Measurements from ENCODE around the gene MORN2. TPM values are rescaled to one million over a fixed set of nuclear protein-coding genes. Genes with fewer than 3 reads are reported as not detected.

Gene MORN2
- total RNA-seq, 1 experiment from 2014 or later: 24.4 TPM

DNA sequence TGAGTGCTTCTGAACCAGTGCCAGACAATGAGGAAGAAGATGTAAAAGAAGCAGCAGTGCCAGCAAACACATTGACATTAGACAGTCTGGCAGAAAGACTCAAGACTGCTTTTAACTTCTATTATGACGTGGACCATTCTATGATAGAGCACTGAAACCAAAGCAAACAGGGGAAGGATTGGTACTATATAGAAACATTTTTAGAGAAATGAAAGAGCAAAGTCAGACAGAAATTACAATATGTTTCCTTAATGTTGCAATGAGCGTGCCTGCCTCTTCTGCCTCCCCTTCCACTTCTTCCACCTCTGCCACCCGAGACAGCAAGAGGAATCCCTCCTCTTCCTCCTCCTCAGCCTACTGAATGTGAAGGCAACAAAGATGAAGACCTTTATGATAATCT is 39.8 kb upstream of the MORN2 start:
- ChIA-PET POLR2A (ENCODE audit: unreplicated experiment) (no interaction called here), CTCF (no interaction called here)
- DNase-seq: no peak
- H3K4me1 ChIP-seq (ENCODE audit: insufficient read depth, low read length): no peaks in the 10 kb centered on the region
- no peak for ATAC-seq
- no TSS peak for BruUV-seq (replicated peaks)
- H3K4me3 ChIP-seq (ENCODE audit: low read length): no peak overlapping the region
- H3K9me3 ChIP-seq (ENCODE audit: low read length): no peaks in the 10 kb centered on the region
- no peak overlapping the region for H3K9ac ChIP-seq (ENCODE audit: low read length)
- H2AFZ ChIP-seq (ENCODE audit: low read length): no peak overlapping the region
- H3K36me3 ChIP-seq (ENCODE audit: low read depth, low read length): 0 out of 2 replicates have a peak, but pooled peaks cover 6% of the 10 kb centered on the region
- no peaks in the 10 kb centered on the region for H4K20me1 ChIP-seq (ENCODE audit: low read length)
- intact Hi-C loops (cut with micrococcal nuclease): loop anchor here (5.0 kb wide), 1 partner anchor 94 kb away; no protein-coding TSS in a partner anchor
- H3K27me3 ChIP-seq (ENCODE audit: low read length): no peaks in the 10 kb centered on the region
- no peaks in the 10 kb centered on the region for H3K79me2 ChIP-seq (ENCODE audit: low read length)
- H3K4me2 ChIP-seq (ENCODE audit: low read length): no peak overlapping the region
- no peak overlapping the region for H3K27ac ChIP-seq (ENCODE audit: low read length)
- no peaks in the 10 kb centered on the region for H3K9me2 ChIP-seq (replicated peaks; ENCODE audit: low read length)
- TF ChIP-seq EZH2 (IDR thresholded peaks at IDR 0.05; ENCODE audit: low read length, unreplicated experiment) (no peak), EZH2phosphoT487 (IDR thresholded peaks at IDR 0.05; ENCODE audit: borderline replicate concordance, low read length) (no peak)
- TF ChIP-seq, protein P1, sequence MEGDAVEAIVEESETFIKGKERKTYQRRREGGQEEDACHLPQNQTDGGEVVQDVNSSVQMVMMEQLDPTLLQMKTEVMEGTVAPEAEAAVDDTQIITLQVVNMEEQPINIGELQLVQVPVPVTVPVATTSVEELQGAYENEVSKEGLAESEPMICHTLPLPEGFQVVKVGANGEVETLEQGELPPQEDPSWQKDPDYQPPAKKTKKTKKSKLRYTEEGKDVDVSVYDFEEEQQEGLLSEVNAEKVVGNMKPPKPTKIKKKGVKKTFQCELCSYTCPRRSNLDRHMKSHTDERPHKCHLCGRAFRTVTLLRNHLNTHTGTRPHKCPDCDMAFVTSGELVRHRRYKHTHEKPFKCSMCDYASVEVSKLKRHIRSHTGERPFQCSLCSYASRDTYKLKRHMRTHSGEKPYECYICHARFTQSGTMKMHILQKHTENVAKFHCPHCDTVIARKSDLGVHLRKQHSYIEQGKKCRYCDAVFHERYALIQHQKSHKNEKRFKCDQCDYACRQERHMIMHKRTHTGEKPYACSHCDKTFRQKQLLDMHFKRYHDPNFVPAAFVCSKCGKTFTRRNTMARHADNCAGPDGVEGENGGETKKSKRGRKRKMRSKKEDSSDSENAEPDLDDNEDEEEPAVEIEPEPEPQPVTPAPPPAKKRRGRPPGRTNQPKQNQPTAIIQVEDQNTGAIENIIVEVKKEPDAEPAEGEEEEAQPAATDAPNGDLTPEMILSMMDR (conservative IDR thresholded peaks at IDR 0.05; ENCODE audit: low read depth, low read length): no peak
- no peaks in the 10 kb centered on the region for H3F3A ChIP-seq (ENCODE audit: low read length, unreplicated experiment)

DNA sequence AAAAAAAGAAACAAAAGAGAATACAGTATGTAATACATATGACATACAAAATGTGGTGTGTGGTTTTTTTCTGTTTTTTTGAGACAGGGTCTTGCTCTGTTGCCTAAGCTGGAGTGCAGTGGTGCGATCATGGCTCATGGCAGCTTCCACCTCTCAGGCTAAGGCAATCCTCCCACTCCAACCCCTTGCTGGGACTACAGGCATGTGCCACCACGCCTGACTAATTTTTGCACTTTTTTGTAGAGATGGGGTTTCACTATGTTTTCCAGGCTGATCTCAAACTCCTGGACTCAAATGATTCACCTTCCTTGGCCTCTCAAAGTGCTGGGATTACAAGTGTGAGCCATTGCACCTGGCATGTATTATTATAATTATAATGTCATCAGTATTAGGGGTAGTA is 39.0 kb upstream of the MORN2 start:
- CTCF ChIA-PET: no interaction called here
- Histone ChIP-seq H3K27me3 (ENCODE audit: low read length) (no peaks in the 10 kb centered on the region), H3K36me3 (ENCODE audit: low read depth, low read length) (peaks cover 7% of the 10 kb centered on the region; the same call in 1 of the 2 replicates), H2AFZ (ENCODE audit: low read length) (no peak overlapping the region), H3K4me1 (ENCODE audit: insufficient read depth, low read length) (no peaks in the 10 kb centered on the region), H3K4me3 (ENCODE audit: low read length) (no peak overlapping the region), H3K9me2 (replicated peaks; ENCODE audit: low read length) (no peaks in the 10 kb centered on the region), H3K4me2 (ENCODE audit: low read length) (no peak overlapping the region), H4K20me1 (ENCODE audit: low read length) (no peaks in the 10 kb centered on the region), H3F3A (ENCODE audit: low read length, unreplicated experiment) (no peaks in the 10 kb centered on the region), H3K27ac (ENCODE audit: low read length) (no peak overlapping the region), H3K79me2 (ENCODE audit: low read length) (no peaks in the 10 kb centered on the region), H3K9ac (ENCODE audit: low read length) (no peak overlapping the region), H3K9me3 (ENCODE audit: low read length) (no peaks in the 10 kb centered on the region)
- no peak for TF ChIP-seq EZH2 (IDR thresholded peaks at IDR 0.05; ENCODE audit: low read length, unreplicated experiment)
- POLR2A ChIA-PET (ENCODE audit: unreplicated experiment): no interaction called here
- no peak for ATAC-seq
- BruUV-seq (replicated peaks): no TSS peak
- no peak for DNase-seq
- intact Hi-C loops (cut with micrococcal nuclease): loop anchor here (5.0 kb wide), 1 partner anchor 94 kb away; no protein-coding TSS in a partner anchor

- no peaks in the 10 kb centered on the region for H4K20me1 ChIP-seq (ENCODE audit: low read length)
- H3K4me3 ChIP-seq (ENCODE audit: low read length): no peak overlapping the region
- no peaks in the 10 kb centered on the region for H3F3A ChIP-seq (ENCODE audit: low read length, unreplicated experiment)
- no TSS peak for BruUV-seq (replicated peaks)
- H2AFZ ChIP-seq (ENCODE audit: low read length): no peak overlapping the region
- ChIA-PET CTCF (no interaction called here), POLR2A (ENCODE audit: unreplicated experiment) (no interaction called here)
- no peaks in the 10 kb centered on the region for H3K79me2 ChIP-seq (ENCODE audit: low read length)
- H3K9me3 ChIP-seq (ENCODE audit: low read length): no peaks in the 10 kb centered on the region
- no peak overlapping the region for H3K27ac ChIP-seq (ENCODE audit: low read length)
- TF ChIP-seq EZH2phosphoT487 (IDR thresholded peaks at IDR 0.05; ENCODE audit: borderline replicate concordance, low read length) (no peak), EZH2 (IDR thresholded peaks at IDR 0.05; ENCODE audit: low read length, unreplicated experiment) (no peak)
- TF ChIP-seq, protein P1 (conservative IDR thresholded peaks at IDR 0.05; ENCODE audit: low read depth, low read length): no peak
- ATAC-seq: no peak
- no peaks in the 10 kb centered on the region for H3K4me1 ChIP-seq (ENCODE audit: insufficient read depth, low read length)
- intact Hi-C loops (cut with micrococcal nuclease): no loop called here
- no peak for DNase-seq
- no peaks in the 10 kb centered on the region for H3K27me3 ChIP-seq (ENCODE audit: low read length)
- H3K36me3 ChIP-seq (ENCODE audit: low read depth, low read length): peaks cover 26% of the 10 kb centered on the region
- H3K4me2 ChIP-seq (ENCODE audit: low read length): no peak overlapping the region
- H3K9me2 ChIP-seq (replicated peaks; ENCODE audit: low read length): no peaks in the 10 kb centered on the region
- no peak overlapping the region for H3K9ac ChIP-seq (ENCODE audit: low read length)
Observed at GRCh38 chr2:38850045-38850444, 25.7 kb upstream of the MORN2 start.
